Right atrium auricular region (tissue), 2 donors: ENCODE measurements around the gene TAF4. TPM values are rescaled to one million over a fixed set of nuclear protein-coding genes. Genes with fewer than 3 reads are reported as not detected.

Source experiments
- DNase-seq: peaks from one replicate; pipeline ENCODE4 v3.0.0-alpha.2; 2019; ENCODE audit warnings: low spot score
- H3K27ac ChIP-seq, 2 donors: fragments of 200-600 bp; sonication (generic); 1 replicate in 1 of 2; 2 replicates in 1 of 2; pipeline ENCODE4 v1.5.1; 2016 to 2019
- H3K27me3 ChIP-seq, 2 donors: fragments of 200-600 bp; sonication (generic); one replicate each; pipeline versions ENCODE4 v1.5.1 to v1.6.0; 2017 to 2019
- H3K36me3 ChIP-seq: fragments of 200-600 bp; sonication (generic); one replicate; pipeline ENCODE4 v1.5.1; 2016
- H3K4me1 ChIP-seq, 2 donors: fragments of 200-600 bp; sonication (generic); one replicate each; pipeline versions ENCODE4 v1.5.1 to v1.6.0; 2017 to 2019
- H3K4me3 ChIP-seq, 2 donors: fragments of 200-600 bp; sonication (generic); 1 replicate in 1 of 2; 2 replicates in 1 of 2; pipeline ENCODE4 v1.5.1; 2017 to 2019; ENCODE audit warnings: mild to moderate bottlenecking in 1 of 2, moderate library complexity in 1 of 2
- H3K9me3 ChIP-seq, 2 donors: fragments of 200-600 bp; sonication (generic); one replicate each; pipeline ENCODE4 v1.5.1; 2019
- CTCF ChIP-seq, 2 donors: fragments of 200-600 bp; sonication (generic); IDR thresholded peaks; one replicate each; pipeline ENCODE4 v1.5.1; 2019; ENCODE audit warnings: antibody characterized with exemption in 2 of 2
- total RNA-seq, 2 donors: library from RNA; depleted of rRNA; stranded (reverse); fragments of >200 nt; gene quantifications; one replicate each; pipeline ENCODE4 v1.1.0, GENCODE V29; 2016

Gene TAF4
- total RNA-seq, 2 donors from 2014 or later: 8.3 to 18.0 TPM

GRCh38 chr20:61953037-61954021 lies 112.4 kb downstream of the TAF4 start:
- H3K36me3 ChIP-seq: no peaks in the 10 kb centered on the region
- H3K9me3 ChIP-seq: no peaks in the 10 kb centered on the region
- no peaks in the 10 kb centered on the region for H3K27me3 ChIP-seq
- H3K4me3 ChIP-seq: no peak overlapping the region
- no peaks in the 10 kb centered on the region for H3K4me1 ChIP-seq
- no peak for DNase-seq
- no peak overlapping the region for H3K27ac ChIP-seq
- no peak for TF ChIP-seq CTCF (IDR thresholded peaks at IDR 0.05)

GRCh38 chr20:61951695-61952533 lies 113.8 kb downstream of the TAF4 start:
- H3K36me3 ChIP-seq: no peaks in the 10 kb centered on the region
- no peaks in the 10 kb centered on the region for H3K27me3 ChIP-seq
- H3K9me3 ChIP-seq: no peaks in the 10 kb centered on the region
- no peak for DNase-seq
- no peak for TF ChIP-seq CTCF (IDR thresholded peaks at IDR 0.05)
- H3K27ac ChIP-seq: no peak overlapping the region
- H3K4me3 ChIP-seq: no peak overlapping the region
- H3K4me1 ChIP-seq: no peaks in the 10 kb centered on the region

- H3K9me3 ChIP-seq: no peaks in the 10 kb centered on the region
- TF ChIP-seq CTCF (IDR thresholded peaks at IDR 0.05): no peak
- H3K27ac ChIP-seq: no peak overlapping the region
- H3K36me3 ChIP-seq: no peaks in the 10 kb centered on the region
- no peak for DNase-seq
- H3K4me3 ChIP-seq: no peak overlapping the region
- no peaks in the 10 kb centered on the region for H3K4me1 ChIP-seq
- H3K27me3 ChIP-seq: no peaks in the 10 kb centered on the region
Observed at GRCh38 chr20:61950641-61951071, 115.0 kb downstream of the TAF4 start.

GRCh38 chr20:61949714-61950640 lies 115.7 kb downstream of the TAF4 start:
- TF ChIP-seq CTCF (IDR thresholded peaks at IDR 0.05): no peak
- no peak for DNase-seq
- Histone ChIP-seq H3K36me3 (no peaks in the 10 kb centered on the region), H3K27me3 (no peaks in the 10 kb centered on the region), H3K4me3 (no peak overlapping the region), H3K27ac (no peak overlapping the region), H3K4me1 (no peaks in the 10 kb centered on the region), H3K9me3 (no peaks in the 10 kb centered on the region)

GRCh38 chr20:61949363-61949713 lies 116.3 kb downstream of the TAF4 start:
- no peaks in the 10 kb centered on the region for H3K9me3 ChIP-seq
- H3K4me1 ChIP-seq: no peaks in the 10 kb centered on the region
- no peak for TF ChIP-seq CTCF (IDR thresholded peaks at IDR 0.05)
- H3K4me3 ChIP-seq: no peak overlapping the region
- H3K27me3 ChIP-seq: no peaks in the 10 kb centered on the region
- no peak for DNase-seq
- H3K27ac ChIP-seq: no peak overlapping the region
- no peaks in the 10 kb centered on the region for H3K36me3 ChIP-seq
